GM12878 (cell line): ENCODE measurements around the gene WWOX.

Source experiments
- BRCA1 ChIP-seq: IDR thresholded peaks from 2 replicates; pipeline ENCODE4 v1.6.1; 2011; ENCODE audit warnings: low read depth, low read length, improper control_type of control experiment
- EP300 ChIP-seq, 2 experiments: fragments of 150-350 bp in 1 of 2; IDR thresholded peaks; 2 replicates each; pipeline ENCODE4 v1.6.1; 2011 to 2012; ENCODE audit warnings: low read depth in 2 of 2, low read length in 2 of 2, borderline replicate concordance in 1 of 2, improper control_type of control experiment in 1 of 2, inconsistent platforms in 1 of 2; ENCODE audit not compliant: control insufficient read depth in 1 of 2
- GABPA ChIP-seq: IDR thresholded peaks from 2 replicates; pipeline ENCODE4 v1.6.1; 2014; ENCODE audit warnings: antibody characterized with exemption, low read depth, mild to moderate bottlenecking, inconsistent platforms
- KAT2A ChIP-seq: conservative IDR thresholded peaks from 2 replicates; pipeline ENCODE4 v1.6.1; 2011; ENCODE audit warnings: low read depth, low read length; ENCODE audit not compliant: control insufficient read depth
- MXI1 ChIP-seq: fragments of 150-350 bp; IDR thresholded peaks from 2 replicates; pipeline ENCODE4 v1.6.1; 2011; ENCODE audit warnings: low read depth, mild to moderate bottlenecking, inconsistent platforms, low read length, improper control_type of control experiment
- MYB ChIP-seq: fragments of 150-350 bp; IDR thresholded peaks from 2 replicates; pipeline ENCODE4 v1.6.1; 2014; ENCODE audit warnings: mild to moderate bottlenecking, low read depth, low read length, borderline replicate concordance
- POLR2A ChIP-seq: IDR thresholded peaks from 2 replicates; pipeline ENCODE4 v1.6.1; 2011; ENCODE audit warnings: low read depth, mild to moderate bottlenecking, low read length
- TAF1 ChIP-seq: IDR thresholded peaks from 2 replicates; pipeline ENCODE4 v1.6.1; 2011; ENCODE audit warnings: mild to moderate bottlenecking, low read depth, low read length, borderline replicate concordance
- ZBED1 ChIP-seq: IDR thresholded peaks from 2 replicates; pipeline ENCODE4 v1.6.1; 2016; ENCODE audit warnings: borderline replicate concordance
- ZBTB11 ChIP-seq: fragments of 450-650 bp; formaldehyde crosslinking; IDR thresholded peaks from 2 replicates; pipeline ENCODE4 v1.5.0; 2022; ENCODE audit warnings: mild to moderate bottlenecking, missing genetic modification characterization
- ZNF384 ChIP-seq: IDR thresholded peaks from 2 replicates; pipeline ENCODE4 v1.6.1; 2012; ENCODE audit warnings: low read depth, mild to moderate bottlenecking, low read length, improper control_type of control experiment, borderline replicate concordance
- TF ChIP-seq, protein P1 (sequence below), 3 experiments: IDR thresholded peaks in 2 of 3; conservative IDR thresholded peaks in 1 of 3; 2 replicates each; pipeline ENCODE4 v1.5.1; 2011; ENCODE audit warnings: low read depth in 3 of 3, low read length in 3 of 3, mild to moderate bottlenecking in 3 of 3, control low read depth in 2 of 3, moderate library complexity in 2 of 3, inconsistent platforms in 1 of 3, mixed read lengths in 1 of 3; ENCODE audit not compliant: control insufficient read depth in 2 of 3, insufficient read depth in 1 of 3; ENCODE audit errors: extremely low read depth in 1 of 3

GRCh38 chr16:79139799-79140198 is 1040.3 kb downstream of the WWOX start:
- TF ChIP-seq POLR2A (no peak), KAT2A (no peak), ZBED1 (no peak), GABPA (no peak), TAF1 (no peak), MXI1 (no peak), ZNF384 (no peak), EP300 (IDR thresholded peaks at IDR 0.05; ENCODE audit: borderline replicate concordance in 1 of 2, control insufficient read depth in 1 of 2, low read depth in 2 of 2, low read length in 2 of 2) (no peak), BRCA1 (no peak), ZBTB11 (CRISPR knock-in tag) (no peak), MYB (no peak)
- TF ChIP-seq, protein P1, sequence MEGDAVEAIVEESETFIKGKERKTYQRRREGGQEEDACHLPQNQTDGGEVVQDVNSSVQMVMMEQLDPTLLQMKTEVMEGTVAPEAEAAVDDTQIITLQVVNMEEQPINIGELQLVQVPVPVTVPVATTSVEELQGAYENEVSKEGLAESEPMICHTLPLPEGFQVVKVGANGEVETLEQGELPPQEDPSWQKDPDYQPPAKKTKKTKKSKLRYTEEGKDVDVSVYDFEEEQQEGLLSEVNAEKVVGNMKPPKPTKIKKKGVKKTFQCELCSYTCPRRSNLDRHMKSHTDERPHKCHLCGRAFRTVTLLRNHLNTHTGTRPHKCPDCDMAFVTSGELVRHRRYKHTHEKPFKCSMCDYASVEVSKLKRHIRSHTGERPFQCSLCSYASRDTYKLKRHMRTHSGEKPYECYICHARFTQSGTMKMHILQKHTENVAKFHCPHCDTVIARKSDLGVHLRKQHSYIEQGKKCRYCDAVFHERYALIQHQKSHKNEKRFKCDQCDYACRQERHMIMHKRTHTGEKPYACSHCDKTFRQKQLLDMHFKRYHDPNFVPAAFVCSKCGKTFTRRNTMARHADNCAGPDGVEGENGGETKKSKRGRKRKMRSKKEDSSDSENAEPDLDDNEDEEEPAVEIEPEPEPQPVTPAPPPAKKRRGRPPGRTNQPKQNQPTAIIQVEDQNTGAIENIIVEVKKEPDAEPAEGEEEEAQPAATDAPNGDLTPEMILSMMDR (IDR thresholded peaks at IDR 0.05 in 2 of 3, conservative IDR thresholded peaks at IDR 0.05 in 1 of 3; ENCODE audit: control insufficient read depth in 2 of 3, extremely low read depth in 1 of 3, insufficient read depth in 1 of 3, low read depth in 3 of 3, low read length in 3 of 3), result no peak
